Measurements from ENCODE around the gene IDI1. TPM values are rescaled to one million over a fixed set of nuclear protein-coding genes. Genes with fewer than 3 reads are reported as not detected.

The IDI1 gene
- total RNA-seq, 1 donor from 2014 or later: 3.8 TPM

GRCh38 chr10:992871-993270, 56.0 kb downstream of the IDI1 start:
- Histone ChIP-seq H3K27ac (no peak overlapping the region), H3K9me3 (no peaks in the 10 kb centered on the region), H3K4me3 (no peak overlapping the region), H3K36me3 (peaks cover 44 to 51% of the 10 kb centered on the region in 2 donors), H3K27me3 (no peaks in the 10 kb centered on the region), H3K4me1 (peaks cover 3 to 9% of the 10 kb centered on the region in 2 donors)
- no peak for TF ChIP-seq CTCF (IDR thresholded peaks at IDR 0.05)
- DNase-seq (ENCODE audit: low spot score in 2 of 2): no peak
- intact Hi-C loops (cut with DNase I): no loop called here

GRCh38 chr10:992467-992866, 56.5 kb downstream of the IDI1 start:
- no peak for TF ChIP-seq CTCF (IDR thresholded peaks at IDR 0.05)
- peaks cover 40 to 47% of the 10 kb centered on the region in 2 donors for H3K36me3 ChIP-seq
- intact Hi-C loops (cut with DNase I): no loop called here

GRCh38 chr10:990808-991207, 58.1 kb downstream of the IDI1 start:
- no peak for DNase-seq (ENCODE audit: low spot score in 2 of 2)
- Histone ChIP-seq H3K27me3 (no peaks in the 10 kb centered on the region), H3K4me3 (no peak overlapping the region), H3K27ac (no peak overlapping the region), H3K4me1 (peaks cover 8 to 17% of the 10 kb centered on the region in 2 donors), H3K36me3 (peaks cover 24 to 34% of the 10 kb centered on the region in 2 donors), H3K9me3 (no peaks in the 10 kb centered on the region)
- TF ChIP-seq CTCF (IDR thresholded peaks at IDR 0.05): no peak
- intact Hi-C loops (cut with DNase I): no loop called here

More at GRCh38 chr10:992467-992866, 56.5 kb downstream of the IDI1 start:
- Histone ChIP-seq H3K9me3 (no peaks in the 10 kb centered on the region), H3K4me3 (no peak overlapping the region), H3K4me1 (peaks cover 5 to 10% of the 10 kb centered on the region in 2 donors), H3K27me3 (no peaks in the 10 kb centered on the region), H3K27ac (no peak overlapping the region)
- no peak for DNase-seq (ENCODE audit: low spot score in 2 of 2)

Other genes starting within 250 kb of the IDI1 start
- 31.6 TPM for gene LARP4B, start 117.4 kb downstream of the IDI1 start, total RNA-seq
- 9.0 TPM for gene GTPBP4, start 60.7 kb downstream of the IDI1 start, total RNA-seq
- gene IDI2, start 23.3 kb downstream of the IDI1 start, total RNA-seq: not detected
- 4.4 TPM for gene WDR37, start 7.3 kb upstream of the IDI1 start, total RNA-seq